A673 (cell line): ENCODE data around the gene POF1B. TPM values are rescaled to one million over a fixed set of nuclear protein-coding genes. Genes with fewer than 3 reads are reported as not detected.

ENCODE experiments used
- BruUV-seq: library from RNA; stranded (reverse); fragments of 400-500 nt; replicated peaks from 2 replicates; lab custom pipeline; 2021; lab: Mats Ljungman, UMichigan
- CTCF ChIA-PET: fragments of 300-600 bp; sonication (Branson Sonifier 250); formaldehyde crosslinking; loops from one replicate; lab custom pipeline; 2022; ENCODE audit warnings: antibody characterized with exemption; lab: Charles Lee
- POLR2A ChIA-PET: fragments of 300-600 bp; sonication (Branson Sonifier 250); formaldehyde crosslinking; loops from one replicate; lab custom pipeline; 2022; ENCODE audit warnings: antibody characterized with exemption; ENCODE audit not compliant: low non-redundant PET; lab: Charles Lee
- DNase-seq: peaks from one replicate; pipeline ENCODE4 v3.0.0-alpha.2; 2015; ENCODE audit warnings: low spot score
- H3K27ac ChIP-seq: fragments of 200-600 bp; sonication (generic); 2 replicates; pipeline ENCODE4 v1.5.1; 2016; ENCODE audit warnings: mixed run types, low read depth, mild to moderate bottlenecking, mixed read lengths, antibody characterized with exemption, low read length; ENCODE audit not compliant: poor library complexity, severe bottlenecking
- H3K27me3 ChIP-seq: fragments of 200-600 bp; sonication (generic); replicated peaks from 2 replicates; pipeline ENCODE4 v1.6.1; 2017; ENCODE audit warnings: mixed run types, low read depth, mild to moderate bottlenecking, mixed read lengths, antibody characterized with exemption, low read length; ENCODE audit not compliant: insufficient read depth, poor library complexity
- H3K36me3 ChIP-seq: fragments of 200-600 bp; sonication (generic); 2 replicates; pipeline ENCODE4 v1.6.1; 2016; ENCODE audit warnings: mixed run types, mild to moderate bottlenecking, mixed read lengths, antibody characterized with exemption, low read length; ENCODE audit not compliant: insufficient read depth, poor library complexity, severe bottlenecking
- H3K4me1 ChIP-seq: fragments of 200-600 bp; sonication (generic); 2 replicates; pipeline ENCODE4 v1.6.1; 2017; ENCODE audit warnings: mixed run types, mild to moderate bottlenecking, mixed read lengths, antibody characterized with exemption, low read length; ENCODE audit not compliant: insufficient read depth, poor library complexity, severe bottlenecking
- H3K4me3 ChIP-seq: fragments of 200-600 bp; sonication (generic); 2 replicates; pipeline ENCODE4 v1.5.1; 2016; ENCODE audit warnings: low read depth, mixed run types, mild to moderate bottlenecking, mixed read lengths, low read length; ENCODE audit not compliant: poor library complexity, severe bottlenecking
- H3K9me3 ChIP-seq: fragments of 200-600 bp; sonication (generic); 2 replicates; pipeline ENCODE4 v1.6.1; 2016; ENCODE audit warnings: mixed run types, low read depth, mild to moderate bottlenecking, mixed read lengths, antibody characterized with exemption, low read length; ENCODE audit not compliant: poor library complexity, severe bottlenecking
- CTCF ChIP-seq: fragments of 300-800, 200-600 bp; sonication (generic); conservative IDR thresholded peaks from 2 replicates; pipeline ENCODE4 v1.5.1; 2017; ENCODE audit warnings: low read depth, mild to moderate bottlenecking, antibody characterized with exemption, low read length, moderate library complexity, mixed read lengths
- EZH2 ChIP-seq: fragments of 200-600 bp; sonication (generic); IDR thresholded peaks from 2 replicates; pipeline ENCODE4 v1.6.1; 2017; ENCODE audit warnings: borderline replicate concordance, low read depth, mild to moderate bottlenecking, mixed read lengths, antibody characterized with exemption, low read length; ENCODE audit not compliant: poor library complexity, severe bottlenecking
- intact Hi-C: fragments of 100-400 bp; cut with micrococcal nuclease; formaldehyde crosslinking; loops from one replicate; pipeline ENCODE4 v1.10.0; 2022; ENCODE audit not compliant: unreplicated experiment
- total RNA-seq: library from RNA; stranded (reverse); gene quantifications from 2 replicates; pipeline ENCODE4 v1.2.3, GENCODE V29; 2021

POF1B gene
- total RNA-seq, 1 experiment from 2014 or later = not detected

GRCh38 chrX:85359051-85359450, 20.4 kb downstream of the POF1B start:
- H3K4me1 ChIP-seq = no peaks in the 10 kb centered on the region
- no TSS peak for BruUV-seq
- no peak overlapping the region for H3K27ac ChIP-seq
- H3K27me3 ChIP-seq = no peaks in the 10 kb centered on the region
- CTCF ChIA-PET = no interaction called here
- intact Hi-C loops = no loop called here
- DNase-seq = no peak
- no peaks in the 10 kb centered on the region for H3K9me3 ChIP-seq
- POLR2A ChIA-PET = no interaction called here
- TF ChIP-seq CTCF = no peak
- no peak for TF ChIP-seq EZH2
- H3K36me3 ChIP-seq = no peaks in the 10 kb centered on the region
- H3K4me3 ChIP-seq = no peak overlapping the region

- TF ChIP-seq EZH2 (no peak), CTCF (no peak)
- BruUV-seq = no TSS peak
- DNase-seq = no peak
- Histone ChIP-seq H3K27ac (no peak overlapping the region), H3K4me3 (no peak overlapping the region), H3K9me3 (no peaks in the 10 kb centered on the region), H3K36me3 (no peaks in the 10 kb centered on the region), H3K4me1 (no peaks in the 10 kb centered on the region), H3K27me3 (no peaks in the 10 kb centered on the region)
- CTCF ChIA-PET = no interaction called here
- POLR2A ChIA-PET = no interaction called here
- intact Hi-C loops = no loop called here
These were observed 33.9 kb downstream of the POF1B start for GRCh38 chrX:85345523-85345922.

GRCh38 chrX:85327060-85327333, 52.5 kb downstream of the POF1B start:
- H3K27me3 ChIP-seq = no peaks in the 10 kb centered on the region
- DNase-seq = no peak
- no peak overlapping the region for H3K4me3 ChIP-seq
- intact Hi-C loops = no loop called here
- TF ChIP-seq EZH2 (no peak), CTCF (no peak)
- ChIA-PET CTCF (no interaction called here), POLR2A (no interaction called here)
- BruUV-seq = no TSS peak
- no peaks in the 10 kb centered on the region for H3K4me1 ChIP-seq
- H3K27ac ChIP-seq = no peak overlapping the region
- no peaks in the 10 kb centered on the region for H3K9me3 ChIP-seq
- H3K36me3 ChIP-seq = no peaks in the 10 kb centered on the region
